Glomerular endothelial cell (primary cell): ENCODE measurements around the gene EEF1A1. TPM values are rescaled to one million over a fixed set of nuclear protein-coding genes. Genes with fewer than 3 reads are reported as not detected.
A peak's percentile ranks its signal among the peaks of the same experiment; 100 is the strongest.
"Not testable (repeated sequence)": the region's sequence is repeated elsewhere in the genome, so short reads cannot be mapped to it uniquely, and the experiment has no call there.

Experiments used
- DNase-seq: peaks from one replicate; pipeline ENCODE4 v3.0.0-alpha.2; 2011; ENCODE audit warnings: low read depth, low spot score; ENCODE audit errors: extremely low read depth
- total RNA-seq: library from RNA; depleted of rRNA; stranded (reverse); fragments of >200 nt; gene quantifications from 2 replicates; pipeline ENCODE4 v1.2.3, GENCODE V29; 2015

Gene EEF1A1
- 7,387 and 12,050 TPM in 2 replicates for total RNA-seq

DNA sequence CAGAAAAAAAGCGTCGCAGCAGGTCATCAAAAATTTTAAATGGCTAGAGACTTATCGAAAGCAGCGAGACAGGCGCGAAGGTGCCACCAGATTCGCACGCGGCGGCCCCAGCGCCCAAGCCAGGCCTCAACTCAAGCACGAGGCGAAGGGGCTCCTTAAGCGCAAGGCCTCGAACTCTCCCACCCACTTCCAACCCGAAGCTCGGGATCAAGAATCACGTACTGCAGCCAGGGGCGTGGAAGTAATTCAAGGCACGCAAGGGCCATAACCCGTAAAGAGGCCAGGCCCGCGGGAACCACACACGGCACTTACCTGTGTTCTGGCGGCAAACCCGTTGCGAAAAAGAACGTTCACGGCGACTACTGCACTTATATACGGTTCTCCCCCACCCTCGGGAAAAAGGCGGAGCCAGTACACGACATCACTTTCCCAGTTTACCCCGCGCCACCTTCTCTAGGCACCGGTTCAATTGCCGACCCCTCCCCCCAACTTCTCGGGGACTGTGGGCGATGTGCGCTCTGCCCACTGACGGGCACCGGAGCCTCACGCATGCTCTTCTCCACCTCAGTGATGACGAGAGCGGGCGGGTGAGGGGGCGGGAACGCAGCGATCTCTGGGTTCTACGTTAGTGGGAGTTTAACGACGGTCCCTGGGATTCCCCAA is at the start of gene EEF1A1:
Gene EEF1A1 (minus strand): TSS at position 345 of the 663 bp plus-strand sequence. CDS start 1,006 bp downstream, outside the sequence.
- DNase-seq = peak; percentile 96

GRCh38 chr6:73569121-73569520 is 48.3 kb upstream of the EEF1A1 start:
- DNase-seq = no peak

- DNase-seq = no peak
Measured at GRCh38 chr6:73566954-73567591, 46.2 kb upstream of the EEF1A1 start.

DNA sequence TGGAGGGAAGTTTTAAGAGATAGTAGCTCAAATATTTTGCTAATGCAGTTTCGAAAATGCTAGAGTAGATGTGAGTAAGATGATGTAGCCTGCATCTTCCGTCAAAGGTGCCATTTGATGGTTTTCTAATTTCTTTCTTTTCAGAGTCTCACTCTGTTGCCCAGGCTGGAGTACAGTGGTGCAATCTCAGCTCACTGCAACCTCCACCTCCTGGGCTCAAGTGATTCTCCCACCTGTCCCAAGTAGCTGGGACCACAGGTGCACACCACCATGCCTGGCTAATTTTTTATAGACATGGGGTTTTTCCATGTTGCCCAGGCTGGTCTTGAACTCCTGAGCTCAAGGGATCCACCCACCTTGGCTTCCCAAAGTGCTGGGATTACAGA is 45.6 kb upstream of the EEF1A1 start:
- DNase-seq = not testable (repeated sequence)

GRCh38 chr6:73565767-73566485 is 45.1 kb upstream of the EEF1A1 start:
- DNase-seq = no peak

DNA sequence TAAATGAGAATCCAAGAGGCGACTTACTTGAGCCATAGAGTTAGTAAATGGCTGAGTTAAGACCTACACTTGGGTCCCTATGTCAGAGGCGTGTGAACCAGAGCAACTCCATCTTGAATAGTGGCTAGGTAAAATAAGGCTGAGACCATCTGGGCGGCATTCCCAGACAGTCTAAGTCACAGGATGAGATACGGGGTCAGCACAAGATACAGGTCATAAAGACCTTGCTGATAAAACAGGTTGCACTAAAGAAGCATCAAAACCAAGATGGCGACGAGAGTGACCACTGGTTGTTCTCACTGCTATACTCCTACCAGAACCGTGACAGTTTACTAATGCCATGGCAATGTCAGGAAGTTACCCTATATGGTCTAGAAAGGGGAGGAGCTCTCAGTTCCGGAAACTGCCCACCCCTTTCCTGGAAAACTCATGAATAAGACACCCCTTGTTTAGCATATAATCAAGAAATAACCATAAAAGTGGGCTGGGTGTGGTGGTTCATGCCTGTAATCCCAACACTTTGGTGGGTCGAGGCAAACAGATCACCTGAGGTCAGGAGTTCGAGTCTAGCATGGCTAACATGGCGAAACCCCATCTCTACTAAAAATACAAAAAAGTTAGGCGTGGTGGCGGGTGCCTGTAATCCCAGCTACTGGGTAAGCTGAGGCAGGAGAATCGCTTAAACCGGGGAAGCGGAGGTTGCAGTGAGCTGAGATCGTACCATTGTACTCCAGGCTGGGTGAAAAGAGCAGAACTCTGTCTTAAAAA is 43.9 kb upstream of the EEF1A1 start:
- no peak for DNase-seq

GRCh38 chr6:73562558-73562957 is 41.7 kb upstream of the EEF1A1 start:
- no peak for DNase-seq

DNA sequence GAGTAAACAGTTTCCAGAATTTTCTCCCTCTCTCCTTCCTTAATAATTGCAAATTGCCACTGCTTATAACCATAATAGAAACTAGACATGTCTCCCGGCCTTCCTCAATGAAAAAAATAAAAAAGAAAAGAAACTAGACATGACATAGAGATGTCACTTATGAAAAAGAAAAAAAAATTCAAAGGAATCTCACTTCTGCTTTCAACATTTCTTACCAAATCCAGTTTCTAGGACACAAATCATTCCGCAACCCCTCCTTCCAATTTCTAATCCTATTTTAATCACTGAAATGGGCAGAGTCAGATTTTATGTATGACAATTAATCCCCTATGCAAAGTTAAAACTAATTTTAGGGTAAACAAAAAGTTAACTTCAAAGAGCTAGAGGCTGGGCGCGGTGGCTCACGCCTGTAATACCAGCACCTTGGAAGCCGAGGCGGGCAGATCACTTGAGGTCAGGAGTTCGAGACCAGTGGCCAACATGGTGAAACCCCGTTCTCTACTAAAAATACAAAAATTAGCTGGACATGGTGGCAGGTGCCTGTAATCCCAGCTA is 40.1 kb upstream of the EEF1A1 start:
- no peak for DNase-seq

DNA sequence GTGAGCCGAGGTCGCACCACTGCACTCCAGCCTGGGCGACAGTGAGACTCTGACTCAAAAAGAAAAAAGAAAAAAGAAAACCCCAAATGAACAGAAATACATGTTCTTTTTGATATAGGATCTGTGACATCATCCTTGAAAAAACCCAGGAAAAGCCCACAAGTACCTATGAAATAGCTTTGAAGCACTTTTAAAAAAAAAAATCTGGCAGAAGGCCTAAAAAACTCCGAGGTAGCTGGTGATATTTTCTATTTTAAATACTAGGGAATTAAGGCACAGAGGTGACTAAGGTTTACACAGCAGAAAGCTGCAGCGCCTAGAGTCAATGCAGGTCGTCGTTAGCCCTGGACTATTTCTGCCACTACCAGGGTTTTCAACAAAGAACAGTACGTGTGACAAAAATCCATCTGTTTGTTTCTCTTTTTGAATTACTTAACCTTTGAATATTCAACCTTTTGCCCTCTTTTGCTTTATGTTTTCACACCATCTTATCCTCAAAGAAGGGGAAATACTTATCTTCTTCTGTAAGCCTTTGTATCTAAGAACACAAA is 39.4 kb upstream of the EEF1A1 start:
- no peak for DNase-seq

DNA sequence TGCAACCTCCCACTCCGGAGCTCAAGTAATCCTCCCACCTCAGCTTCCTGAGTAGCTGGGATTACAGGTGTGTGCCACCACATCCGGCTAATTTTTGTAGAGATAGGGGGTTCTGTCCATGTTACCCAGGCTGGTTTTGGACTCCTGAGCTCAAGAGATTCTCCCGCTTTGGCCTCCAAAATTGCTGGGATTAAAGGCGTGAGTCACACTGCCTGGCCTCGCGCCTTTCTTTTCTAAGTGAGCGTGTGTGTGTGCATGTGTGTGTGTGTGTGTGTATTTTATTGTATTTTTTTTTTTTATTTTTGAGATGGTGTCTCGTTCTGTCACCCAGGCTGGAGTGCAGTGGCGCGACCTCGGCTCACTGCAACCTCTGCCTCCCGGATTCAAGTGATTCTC is 38.6 kb upstream of the EEF1A1 start:
- DNase-seq = not testable (repeated sequence)

DNA sequence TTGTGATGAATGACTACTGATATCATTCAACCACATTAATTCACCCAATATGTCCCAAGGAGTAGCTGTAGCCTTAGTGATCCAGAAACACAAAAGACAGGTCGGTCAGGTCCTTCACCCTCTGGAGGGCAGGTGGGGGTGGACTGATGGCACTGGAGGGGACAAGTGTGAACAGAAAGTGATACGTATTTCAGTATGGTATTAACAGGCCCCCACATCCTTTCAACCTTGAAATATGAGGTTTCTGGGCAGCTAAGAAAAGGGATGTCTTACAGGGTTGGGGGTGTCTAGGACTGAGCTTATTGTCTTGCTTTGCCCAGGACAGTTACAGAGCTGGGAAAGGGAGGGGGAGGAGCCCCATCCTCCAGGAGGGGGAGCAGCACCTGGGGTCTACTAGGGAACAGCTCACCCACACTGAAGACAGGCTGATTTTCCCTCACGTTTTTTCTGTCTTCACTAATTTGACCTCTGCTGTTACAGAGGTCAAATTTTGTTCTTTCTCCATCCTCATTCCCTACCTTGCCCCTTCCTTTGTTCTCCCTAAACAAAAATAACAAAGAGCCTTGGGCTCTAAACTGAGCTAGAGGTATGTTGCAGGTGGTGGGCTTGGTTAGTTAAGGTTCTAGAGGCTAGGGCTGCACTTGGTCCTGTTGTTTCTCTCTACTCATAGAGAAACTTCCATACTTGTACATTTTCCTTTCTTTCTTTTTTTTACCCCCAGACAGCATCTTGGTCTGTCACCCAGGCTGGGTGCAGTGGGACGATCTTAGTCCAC is 38.0 kb upstream of the EEF1A1 start:
- DNase-seq = no peak

GRCh38 chr6:73556836-73557235 is 36.0 kb upstream of the EEF1A1 start:
- no peak for DNase-seq

GRCh38 chr6:73555380-73555949 is 34.6 kb upstream of the EEF1A1 start:
- DNase-seq = not testable (repeated sequence)

GRCh38 chr6:73551115-73551514 is 30.3 kb upstream of the EEF1A1 start:
- DNase-seq = not testable (repeated sequence)

DNA sequence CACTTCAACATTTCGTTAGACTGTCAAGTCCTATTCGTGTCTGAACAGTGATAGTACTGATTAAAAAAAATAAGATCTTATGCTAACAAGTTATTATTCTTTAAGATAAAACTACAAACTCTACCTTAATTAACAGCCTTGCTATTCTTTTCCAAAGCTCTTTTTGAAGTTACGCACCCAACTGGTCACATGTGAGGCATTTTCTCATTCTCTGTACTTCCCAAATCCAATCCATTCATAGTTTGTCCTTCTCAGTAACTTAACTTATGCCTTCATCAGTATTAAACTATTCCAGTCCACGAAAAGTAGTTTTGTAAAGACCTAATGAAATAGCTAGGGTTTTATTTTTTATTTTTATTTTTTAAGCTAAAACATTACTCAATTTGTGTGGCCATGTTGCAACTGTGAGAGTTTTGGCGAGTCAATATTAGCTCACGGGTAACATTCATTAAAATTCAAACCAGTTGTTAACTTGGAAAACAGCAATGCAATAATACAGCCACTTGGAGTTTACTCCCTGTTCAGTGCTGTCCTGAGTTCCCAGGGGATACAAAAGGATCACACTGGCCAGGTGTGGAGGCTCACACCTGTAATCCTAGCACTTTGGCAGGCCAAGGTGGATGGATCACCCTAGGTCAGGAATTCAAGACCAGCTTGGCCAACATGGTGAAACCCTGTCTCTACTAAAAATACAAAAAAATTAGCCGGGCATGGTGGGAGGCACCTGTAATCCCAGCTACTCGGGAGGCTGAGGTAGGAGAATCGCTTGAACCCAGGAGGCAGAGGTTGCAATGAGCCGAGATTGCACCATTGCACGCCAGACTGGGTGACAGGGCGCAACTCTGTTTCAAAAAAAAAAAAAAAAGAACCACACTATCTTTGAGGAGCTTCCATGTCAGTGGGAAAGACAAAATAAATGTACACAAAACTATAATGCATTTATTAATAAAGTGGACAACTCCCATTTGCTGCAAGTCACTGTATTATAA is 27.9 kb upstream of the EEF1A1 start:
- no peak for DNase-seq

DNA sequence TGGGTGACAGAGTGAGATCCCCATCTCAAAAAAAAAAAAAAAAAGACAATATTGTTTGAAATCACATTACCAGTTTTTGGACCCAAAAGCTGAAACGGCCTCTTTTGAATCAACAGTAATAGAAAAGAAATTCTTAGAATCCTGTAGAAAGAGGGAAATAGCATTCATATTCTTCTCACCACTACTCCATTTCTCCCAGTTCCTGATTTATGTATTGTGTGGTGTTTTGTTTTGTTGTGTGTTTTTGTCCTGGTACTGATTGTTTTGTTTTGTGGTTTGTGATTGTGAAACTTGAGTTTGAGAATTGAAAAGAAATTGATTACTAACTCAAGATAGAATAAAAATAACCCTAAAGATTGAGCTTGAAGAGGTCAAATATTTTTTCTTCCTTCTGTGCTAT is 26.2 kb upstream of the EEF1A1 start:
- no peak for DNase-seq

GRCh38 chr6:73542891-73543290 is 22.1 kb upstream of the EEF1A1 start:
- no peak for DNase-seq

- DNase-seq = not testable (repeated sequence)
Measured at GRCh38 chr6:73542481-73542880, 21.6 kb upstream of the EEF1A1 start.
